GM12873 (cell line): Measurements from ENCODE around the gene LAMB1.

Experiments used
- CTCF ChIP-seq: IDR thresholded peaks from 2 replicates; pipeline ENCODE4 v1.5.1; 2012; ENCODE audit warnings: low read depth, mild to moderate bottlenecking, moderate library complexity, low read length, control low read depth; ENCODE audit not compliant: insufficient read depth; ENCODE audit errors: missing control alignments

The LAMB1 gene

GRCh38 chr7:107975394-107976013, 27.5 kb downstream of the LAMB1 start:
- TF ChIP-seq CTCF = no peak

GRCh38 chr7:107973861-107974260, 29.1 kb downstream of the LAMB1 start:
- no peak for TF ChIP-seq CTCF

- no peak for TF ChIP-seq CTCF
These were observed 30.0 kb downstream of the LAMB1 start for GRCh38 chr7:107972941-107973376.

GRCh38 chr7:107972075-107972482, 30.9 kb downstream of the LAMB1 start:
- no peak for TF ChIP-seq CTCF

GRCh38 chr7:107971613-107972012, 31.3 kb downstream of the LAMB1 start:
- TF ChIP-seq CTCF = no peak

- TF ChIP-seq CTCF = no peak
These were observed 31.9 kb downstream of the LAMB1 start for GRCh38 chr7:107971100-107971499.

GRCh38 chr7:107969856-107970255, 33.1 kb downstream of the LAMB1 start:
- no peak for TF ChIP-seq CTCF
